GM18909 (cell line): ENCODE results near the gene FOXP1.

Experiments used
- ATAC-seq: cut with Tn5 transposase; IDR thresholded peaks from one replicate; pipeline ENCODE4 v1.9.1; 2021; ENCODE audit warnings: mild to moderate bottlenecking; ENCODE audit not compliant: unreplicated experiment, poor library complexity

FOXP1 gene

DNA sequence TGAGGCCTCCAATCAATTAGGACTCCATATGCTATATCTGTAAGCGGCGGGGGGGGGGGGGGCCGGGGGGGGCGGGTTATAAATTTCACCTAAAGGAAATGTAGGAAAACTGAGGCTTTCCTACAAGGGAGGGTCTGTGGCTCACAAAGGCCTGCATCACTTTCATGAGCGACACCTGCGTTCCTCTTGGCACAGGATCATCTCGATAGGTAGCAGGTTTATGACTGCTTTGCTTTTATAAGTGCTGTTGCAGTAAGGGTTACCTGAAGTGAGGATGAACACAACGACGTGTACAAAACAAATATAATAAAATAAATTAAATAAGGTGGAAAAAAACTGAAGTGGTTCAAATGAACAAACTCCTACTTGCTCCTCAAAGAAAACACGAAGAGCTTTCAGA is 194.3 kb downstream of the FOXP1 start:
- ATAC-seq = no peak

DNA sequence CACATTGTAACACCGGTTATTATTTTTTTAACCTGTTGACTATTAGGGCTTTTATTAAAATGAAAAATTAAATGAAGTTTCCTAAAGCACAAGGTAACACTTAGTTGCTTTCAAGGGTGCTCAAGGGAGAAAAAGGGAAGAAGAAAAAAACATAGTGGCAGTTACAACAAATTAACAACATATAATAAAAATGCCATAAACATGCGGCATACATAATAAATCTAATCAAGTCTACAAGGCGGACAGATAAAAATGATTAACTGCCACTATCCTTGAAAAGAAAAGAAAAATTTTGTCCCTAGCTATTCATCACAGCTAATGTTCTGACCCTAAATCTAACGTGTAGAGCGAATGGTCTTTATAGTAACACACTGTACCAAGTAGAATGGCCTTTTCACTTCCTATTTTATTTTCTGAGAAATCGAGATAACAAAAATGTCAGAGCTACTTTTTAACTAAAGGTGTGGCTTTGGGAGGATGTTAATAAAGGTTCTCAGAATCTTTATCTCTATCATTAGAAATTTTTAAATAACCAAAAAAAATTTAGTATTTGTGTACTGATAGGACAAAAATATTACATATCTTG is 194.9 kb downstream of the FOXP1 start:
- no peak for ATAC-seq

DNA sequence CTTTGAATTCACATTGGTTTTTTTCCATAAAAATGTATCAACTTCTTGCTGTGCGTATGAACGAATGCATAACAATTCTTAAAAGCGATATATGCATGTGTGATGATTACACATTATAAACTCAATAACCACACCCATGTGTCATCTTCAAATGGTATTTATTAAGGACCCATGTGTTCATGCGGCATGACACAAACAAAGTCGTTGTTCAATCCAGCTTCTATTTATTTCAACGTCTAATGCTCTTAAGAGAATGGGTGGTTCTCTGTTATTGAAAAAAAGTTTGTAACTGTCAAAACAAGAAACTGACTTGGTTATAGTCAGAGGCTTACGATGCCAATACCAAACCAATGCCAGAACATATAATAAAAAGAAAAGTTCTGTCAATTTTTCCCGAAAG is 195.9 kb downstream of the FOXP1 start:
- ATAC-seq = no peak

DNA sequence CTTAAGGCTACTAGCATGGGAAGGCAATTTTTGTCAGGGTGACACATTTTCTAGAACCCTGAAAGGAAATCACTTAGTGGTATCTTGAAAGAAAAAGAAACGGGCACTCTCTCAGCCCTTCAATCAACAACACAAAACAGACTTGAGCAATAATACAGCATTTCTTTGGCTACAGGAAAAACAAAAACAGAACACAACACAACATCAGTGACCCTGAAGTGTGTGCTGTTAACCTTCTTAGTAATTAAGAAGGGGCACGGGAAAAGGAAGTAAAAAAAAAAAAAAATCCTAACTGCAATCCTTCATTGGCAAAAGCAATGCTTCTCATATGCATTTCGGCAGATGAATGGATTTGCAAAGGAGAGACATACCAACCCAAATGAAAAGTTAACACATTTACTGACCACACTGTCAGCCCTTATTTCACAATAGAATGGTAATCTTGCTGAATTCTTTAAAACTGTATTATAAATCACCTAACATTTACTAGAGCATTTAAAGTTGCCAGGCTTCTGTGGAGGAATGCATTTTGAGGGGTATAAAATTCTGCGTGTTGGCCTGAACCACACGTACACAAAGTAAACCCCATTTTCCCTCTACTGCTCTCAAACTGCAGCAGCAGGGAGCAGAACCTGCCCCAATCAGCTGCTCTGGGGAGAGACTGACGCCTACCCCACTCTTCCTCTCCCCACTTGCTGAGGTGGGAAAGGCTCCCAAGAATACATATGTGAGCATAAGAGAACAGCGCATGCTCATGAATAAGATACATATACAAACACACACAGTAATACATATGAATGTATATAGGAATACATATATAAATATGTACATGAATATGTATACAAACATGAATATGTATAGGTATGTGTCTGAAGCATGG is 198.5 kb downstream of the FOXP1 start:
- ATAC-seq = no peak

DNA sequence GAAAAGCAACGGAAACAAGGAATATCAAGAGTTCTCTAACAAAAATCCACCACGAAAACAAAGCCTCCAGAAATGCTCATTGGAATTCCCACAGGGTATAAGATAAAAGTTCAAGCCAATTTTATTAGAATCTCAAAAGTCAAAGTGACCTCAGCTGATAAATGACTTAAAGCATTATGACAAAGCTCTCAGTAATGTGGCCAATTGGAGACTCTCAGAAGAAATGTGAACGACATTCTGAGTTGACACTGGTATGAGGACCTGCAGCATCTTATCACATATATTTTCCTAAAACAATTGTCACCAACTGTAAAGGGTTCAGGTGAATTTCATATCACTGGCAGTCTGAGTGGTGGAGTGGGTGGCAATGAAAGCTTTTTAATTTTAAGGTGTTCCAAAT is 199.1 kb downstream of the FOXP1 start:
- ATAC-seq = no peak

DNA sequence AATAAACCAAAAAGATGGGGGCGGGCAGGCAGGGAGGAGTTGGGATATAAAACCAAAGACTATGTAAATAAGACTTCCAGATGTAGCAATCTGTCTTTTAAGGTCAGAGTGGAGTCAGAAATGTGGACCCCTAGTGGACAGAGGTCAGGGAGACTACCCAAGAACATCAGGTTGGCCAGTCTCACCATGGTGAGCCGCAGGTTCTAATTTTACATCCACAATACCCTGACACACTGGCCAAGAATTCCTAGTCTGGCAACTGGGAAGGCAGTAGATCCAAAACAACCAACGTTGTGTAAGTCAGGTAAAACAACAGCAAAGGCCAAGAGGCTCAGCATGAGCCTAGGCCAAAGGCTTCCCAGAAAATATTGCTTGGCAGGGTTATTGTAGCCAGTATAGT is 203.4 kb downstream of the FOXP1 start:
- ATAC-seq = no peak

DNA sequence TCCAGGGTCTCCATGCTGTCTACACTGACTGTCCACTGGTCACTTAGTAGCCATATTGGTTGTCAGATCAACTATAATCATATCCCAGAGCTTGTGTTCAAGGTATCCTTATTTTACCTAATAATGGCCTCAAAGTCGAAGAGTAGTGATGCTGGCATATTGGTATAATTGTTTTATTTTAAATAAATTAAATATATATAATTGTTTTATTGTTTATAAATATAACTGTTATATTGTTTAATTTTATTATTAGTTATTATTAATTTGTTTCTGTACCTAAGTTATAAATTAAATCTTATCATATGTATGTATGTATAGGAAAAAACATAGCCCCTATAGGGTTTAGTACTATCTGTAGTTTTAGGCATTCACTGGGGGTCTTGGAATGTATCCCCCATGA is 205.0 kb downstream of the FOXP1 start:
- no peak for ATAC-seq

DNA sequence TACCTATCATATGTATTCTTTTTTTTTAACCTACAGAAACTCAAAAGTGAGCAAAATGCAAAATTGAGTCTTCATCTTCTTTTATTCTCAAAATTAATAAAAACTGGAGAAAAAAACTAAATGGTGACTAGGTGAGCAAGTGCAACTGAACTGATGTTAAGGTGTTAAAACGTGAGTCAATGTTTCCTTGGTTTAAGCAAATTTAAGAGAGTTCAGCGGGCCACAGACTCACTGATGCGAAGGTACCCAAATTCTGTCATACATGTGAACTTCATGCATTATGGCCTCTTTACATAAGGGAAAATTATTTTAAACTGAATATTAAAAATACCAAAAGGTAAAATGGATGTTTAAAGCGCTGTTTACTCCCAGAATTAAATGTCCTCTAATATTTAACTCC is 206.6 kb downstream of the FOXP1 start:
- no peak for ATAC-seq

DNA sequence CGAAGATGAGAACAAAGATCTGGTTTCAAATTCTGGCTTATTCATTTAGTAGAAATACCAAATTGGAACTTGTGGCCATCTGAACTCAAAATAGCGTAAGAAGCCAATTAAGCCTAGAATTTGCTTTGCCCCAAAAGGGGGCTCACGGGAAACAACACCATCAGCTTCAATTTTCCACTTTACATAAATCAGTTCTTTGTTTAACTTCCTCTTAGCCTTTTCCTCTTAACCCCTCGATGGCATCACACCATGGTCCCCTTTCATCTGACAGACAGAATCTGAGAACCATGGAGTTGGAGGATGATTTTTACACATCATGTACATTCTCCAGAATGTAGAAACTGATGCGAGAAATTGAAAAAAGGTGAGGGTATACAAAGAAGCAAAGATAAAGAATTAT is 207.0 kb downstream of the FOXP1 start:
- ATAC-seq = no peak

DNA sequence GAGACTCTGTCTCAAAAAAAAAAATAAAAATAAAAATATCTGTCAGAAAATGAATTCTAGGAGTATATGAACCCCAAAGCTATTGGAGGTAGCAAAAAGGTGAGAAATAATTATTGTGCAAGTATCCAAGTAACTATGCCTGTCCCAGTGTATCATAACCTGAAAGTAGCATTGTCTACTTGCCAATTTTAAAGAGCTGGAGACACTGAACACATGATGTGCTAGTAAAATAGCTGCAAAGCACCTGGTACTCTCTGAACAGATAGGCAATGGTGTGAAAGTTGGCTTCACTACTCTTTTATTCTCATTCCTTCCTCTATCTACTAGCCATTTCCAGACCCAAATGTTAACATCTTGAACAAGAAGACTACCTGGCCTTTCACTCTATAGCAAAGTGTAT is 208.9 kb downstream of the FOXP1 start:
- ATAC-seq = no peak

DNA sequence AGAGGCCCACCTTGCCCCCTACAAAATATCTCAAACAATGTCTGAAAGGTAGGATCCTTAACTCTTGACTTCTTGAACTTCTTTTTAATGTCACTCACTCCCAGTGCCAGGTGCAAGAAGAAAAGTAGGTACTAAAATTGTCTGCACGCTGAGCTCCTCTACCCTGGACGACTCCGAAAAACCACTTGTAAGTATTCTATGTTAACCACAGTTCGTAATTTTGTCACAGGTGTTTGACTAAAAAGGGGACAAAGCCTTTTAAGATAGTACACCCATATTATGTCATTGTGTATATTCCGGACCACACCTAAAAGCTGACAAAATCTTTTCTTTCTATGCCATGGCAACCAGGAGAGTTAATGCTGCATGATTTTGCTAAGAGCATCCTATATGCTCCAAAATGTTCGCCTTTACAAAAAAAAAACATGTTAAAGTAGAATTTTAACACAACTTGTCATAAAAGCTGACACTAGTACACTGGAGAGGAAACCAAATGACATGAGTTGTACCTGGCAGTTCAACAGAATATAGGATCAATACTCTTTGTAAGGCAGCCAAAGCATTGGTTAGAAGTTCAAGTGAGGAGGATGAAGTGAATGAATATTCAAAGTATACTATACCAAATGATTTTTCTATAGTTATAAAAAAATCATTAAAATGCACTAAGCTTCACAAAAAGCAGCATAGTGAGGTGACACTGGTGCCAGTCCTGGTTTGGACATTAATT is 210.5 kb downstream of the FOXP1 start:
- ATAC-seq = no peak

DNA sequence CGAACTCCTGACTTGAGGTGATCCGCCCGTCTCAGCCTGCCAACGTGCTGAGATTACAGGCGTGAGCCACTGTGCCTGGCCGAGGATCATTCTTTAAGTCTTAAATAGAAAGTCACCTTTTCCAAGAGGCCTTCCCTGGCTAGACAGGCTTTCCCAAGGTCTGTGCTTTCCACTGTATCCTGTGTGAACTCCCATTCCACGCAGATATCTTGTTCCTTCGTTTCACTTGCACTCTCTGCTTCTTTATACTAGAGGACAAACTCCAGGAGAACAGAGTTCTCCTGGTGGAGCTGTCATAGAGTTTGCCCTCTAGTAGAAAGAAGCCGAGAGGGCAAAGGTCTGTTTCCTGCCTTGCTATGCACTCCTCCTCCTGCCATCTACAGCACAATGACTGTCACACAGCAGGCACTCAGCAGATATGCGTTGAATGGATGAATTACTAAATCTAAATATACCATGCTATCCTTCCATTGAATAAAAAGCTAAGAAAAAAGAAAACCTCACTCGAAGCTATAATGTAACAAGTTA is 211.2 kb downstream of the FOXP1 start:
- no peak for ATAC-seq

DNA sequence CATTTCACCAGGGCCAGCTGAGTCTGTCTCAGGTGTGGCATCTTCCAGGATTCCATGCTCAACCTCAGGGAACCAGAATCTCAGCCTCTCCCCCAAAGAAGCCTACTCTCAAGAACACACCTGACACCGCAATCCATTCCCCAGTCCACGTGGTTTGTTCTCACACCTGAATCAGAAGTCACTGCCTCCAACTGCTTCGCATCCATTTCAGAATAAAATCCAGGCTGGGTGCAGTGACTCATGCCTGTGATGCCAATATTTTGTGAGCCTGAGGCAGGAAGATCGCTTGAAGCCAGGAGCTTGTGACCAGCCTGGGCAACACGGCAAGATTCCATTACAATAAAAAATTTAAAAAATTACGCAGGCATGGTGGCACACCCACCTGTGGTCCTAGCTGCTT is 212.2 kb downstream of the FOXP1 start:
- ATAC-seq = no peak

DNA sequence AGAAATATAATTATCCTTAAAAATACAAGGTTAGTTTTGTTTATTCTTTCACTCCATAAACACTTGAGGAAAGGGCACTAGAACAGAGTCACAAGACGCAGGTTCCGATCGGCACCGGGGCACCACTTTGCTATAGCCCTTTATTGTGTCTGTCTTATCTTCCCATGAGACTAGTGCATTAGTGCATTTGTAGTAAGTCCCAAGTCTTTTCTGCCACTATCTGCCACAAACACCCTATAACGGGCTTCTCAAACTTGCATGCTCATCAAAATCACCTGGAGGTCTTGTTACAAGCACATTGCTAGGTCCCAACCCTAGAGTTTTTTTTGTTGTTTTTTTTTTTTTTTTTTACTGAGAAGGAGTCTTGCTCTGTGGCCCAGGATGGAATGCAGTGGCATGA is 213.1 kb downstream of the FOXP1 start:
- ATAC-seq = no peak

DNA sequence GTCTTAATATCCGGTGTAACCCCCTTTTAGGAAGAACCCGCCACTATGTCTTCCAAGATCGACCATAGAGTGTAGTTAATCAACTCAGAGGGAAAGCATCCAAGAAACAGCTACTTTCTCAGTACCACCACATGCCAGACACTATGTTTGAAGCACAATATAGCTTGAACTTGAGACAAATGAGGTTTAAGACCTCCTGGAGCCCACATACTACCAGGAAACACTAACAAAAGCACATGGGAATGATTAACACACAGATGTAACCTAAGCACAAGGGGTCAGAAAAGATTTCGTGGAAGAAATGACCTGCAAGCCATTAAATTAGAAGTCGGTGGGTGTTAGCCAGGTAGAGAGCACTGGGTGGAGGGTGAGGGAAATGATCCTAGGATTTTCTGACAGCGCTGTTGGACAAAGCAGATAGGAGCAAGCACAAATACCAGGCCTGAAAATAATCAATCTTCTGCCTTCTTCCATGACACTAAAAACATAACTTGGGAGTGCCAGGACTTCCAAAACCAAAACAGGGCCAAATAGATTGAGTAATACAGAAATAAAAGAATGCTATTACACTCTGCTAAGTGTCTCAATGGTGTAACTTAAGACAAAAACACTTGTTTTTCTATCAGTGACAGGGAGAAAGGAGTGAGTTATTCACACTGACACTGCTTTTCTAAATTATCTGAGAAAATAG is 213.7 kb downstream of the FOXP1 start:
- no peak for ATAC-seq

DNA sequence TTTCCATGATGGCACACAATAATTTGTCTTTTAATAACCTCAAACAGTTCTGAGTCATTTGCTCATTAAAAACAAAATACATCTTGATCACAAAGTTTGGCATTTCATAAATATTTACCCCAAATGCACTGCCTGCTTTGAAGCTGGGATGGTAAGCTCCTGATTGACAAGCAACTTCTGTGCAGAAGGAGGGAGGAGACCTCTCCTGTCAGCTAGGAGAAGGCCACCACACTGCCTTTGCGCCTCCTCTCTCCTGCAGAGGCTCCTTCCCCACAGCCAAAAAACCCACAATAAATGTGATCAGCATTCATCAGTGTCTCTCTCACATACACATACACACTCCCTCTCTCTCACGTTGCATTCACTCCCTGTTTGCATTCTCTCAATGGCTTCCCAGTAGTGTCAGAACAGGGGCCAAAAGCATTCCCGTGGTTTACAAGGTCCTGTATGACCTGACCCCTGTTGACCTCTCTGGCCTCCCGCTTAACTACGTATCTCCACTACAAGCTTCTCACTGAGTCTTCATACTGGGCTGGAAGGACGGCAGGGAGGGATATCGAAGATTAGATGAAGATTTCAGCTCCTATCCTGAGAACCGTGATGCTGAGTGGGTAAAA is 216.4 kb downstream of the FOXP1 start:
- no peak for ATAC-seq

DNA sequence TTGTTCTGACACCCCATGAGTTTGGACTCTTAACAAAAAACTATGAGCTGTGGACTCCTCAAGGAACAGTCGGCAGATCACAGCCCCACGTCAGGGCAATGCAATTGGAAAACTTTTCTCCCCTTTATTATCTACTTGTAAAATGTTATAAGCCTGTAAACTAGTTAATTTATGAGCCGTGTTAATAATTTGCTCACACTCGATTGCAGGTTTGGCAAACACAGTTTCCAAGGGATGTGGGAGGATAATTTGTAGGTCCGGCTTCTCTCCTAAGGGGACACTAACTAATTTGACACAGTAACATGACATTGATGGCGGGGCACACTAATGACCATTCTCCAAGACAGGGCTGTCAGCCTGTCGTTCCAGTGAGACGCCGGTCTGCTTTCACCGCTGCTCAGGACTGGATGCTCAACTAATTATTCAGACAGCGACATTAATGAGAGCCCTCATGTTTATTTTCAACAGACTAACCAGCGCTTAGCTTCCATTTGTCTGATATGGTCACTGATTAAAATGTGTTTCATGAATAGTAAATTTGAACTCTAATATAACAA is 222.1 kb downstream of the FOXP1 start:
- no peak for ATAC-seq

DNA sequence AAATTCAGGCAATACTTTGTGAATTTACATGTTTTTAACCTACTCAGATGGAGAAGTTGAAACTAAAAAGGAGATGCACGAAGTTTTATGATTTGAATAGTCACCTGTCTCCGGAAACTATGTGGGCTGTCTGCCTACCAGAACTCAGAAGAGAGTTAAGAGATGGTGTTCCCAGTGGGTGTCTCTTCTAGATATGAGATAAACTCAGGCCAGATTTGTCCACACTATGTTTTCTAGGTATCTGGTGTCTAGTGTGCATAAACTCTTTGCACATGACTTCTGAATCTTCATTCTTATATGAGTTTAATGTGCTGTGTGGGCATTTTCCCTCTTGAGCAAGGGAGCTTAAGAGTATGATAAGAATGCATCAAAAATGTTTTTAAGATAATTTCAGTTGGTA is 222.8 kb downstream of the FOXP1 start:
- peak; percentile 81 for ATAC-seq

DNA sequence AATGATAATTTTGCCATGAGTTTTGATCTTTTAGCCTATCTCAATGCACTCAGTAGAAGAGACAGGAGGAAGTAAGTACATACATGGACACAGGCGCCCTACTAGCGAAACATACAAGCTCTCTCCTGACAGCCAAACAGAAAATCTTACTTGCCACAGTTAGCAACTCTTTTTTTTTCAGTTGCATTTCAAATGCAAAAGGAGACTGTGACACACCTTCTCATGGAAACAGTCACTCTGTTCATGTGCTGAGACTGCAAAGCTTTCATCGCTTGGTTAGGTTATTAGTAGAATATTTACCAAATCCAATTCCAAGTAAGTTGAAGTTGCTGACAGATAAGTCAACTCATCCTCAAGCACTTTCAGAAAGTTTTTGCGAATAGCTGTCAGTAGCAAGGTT is 223.3 kb downstream of the FOXP1 start:
- ATAC-seq = peak; percentile 50

DNA sequence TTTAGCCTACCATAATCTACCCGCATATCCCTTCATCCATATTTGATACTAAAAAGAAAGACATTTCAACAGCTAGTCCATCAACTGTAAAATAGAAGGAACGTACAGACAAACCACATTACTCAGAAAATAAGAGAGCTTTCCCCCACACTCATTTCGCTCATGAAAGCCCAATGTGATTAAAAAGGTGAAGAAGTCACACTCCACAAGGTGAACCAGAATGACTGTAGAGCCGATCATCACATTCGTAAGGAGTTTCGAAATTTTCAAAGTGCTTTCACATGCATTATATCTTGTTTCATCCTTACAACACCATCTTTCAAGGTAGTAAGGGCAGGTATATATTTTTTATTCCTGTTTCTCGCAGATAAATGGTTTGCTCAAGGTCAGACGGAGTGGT is 225.3 kb downstream of the FOXP1 start:
- no peak for ATAC-seq
